ENCODE results near the gene MYL11. TPM values are rescaled to one million over a fixed set of nuclear protein-coding genes. Genes with fewer than 3 reads are reported as not detected.
"Not testable (repeated sequence)": the region's sequence is repeated elsewhere in the genome, so short reads cannot be mapped to it uniquely, and the experiment has no call there.

The MYL11 gene
- total RNA-seq, 1 donor from 2014 or later: not detected

DNA sequence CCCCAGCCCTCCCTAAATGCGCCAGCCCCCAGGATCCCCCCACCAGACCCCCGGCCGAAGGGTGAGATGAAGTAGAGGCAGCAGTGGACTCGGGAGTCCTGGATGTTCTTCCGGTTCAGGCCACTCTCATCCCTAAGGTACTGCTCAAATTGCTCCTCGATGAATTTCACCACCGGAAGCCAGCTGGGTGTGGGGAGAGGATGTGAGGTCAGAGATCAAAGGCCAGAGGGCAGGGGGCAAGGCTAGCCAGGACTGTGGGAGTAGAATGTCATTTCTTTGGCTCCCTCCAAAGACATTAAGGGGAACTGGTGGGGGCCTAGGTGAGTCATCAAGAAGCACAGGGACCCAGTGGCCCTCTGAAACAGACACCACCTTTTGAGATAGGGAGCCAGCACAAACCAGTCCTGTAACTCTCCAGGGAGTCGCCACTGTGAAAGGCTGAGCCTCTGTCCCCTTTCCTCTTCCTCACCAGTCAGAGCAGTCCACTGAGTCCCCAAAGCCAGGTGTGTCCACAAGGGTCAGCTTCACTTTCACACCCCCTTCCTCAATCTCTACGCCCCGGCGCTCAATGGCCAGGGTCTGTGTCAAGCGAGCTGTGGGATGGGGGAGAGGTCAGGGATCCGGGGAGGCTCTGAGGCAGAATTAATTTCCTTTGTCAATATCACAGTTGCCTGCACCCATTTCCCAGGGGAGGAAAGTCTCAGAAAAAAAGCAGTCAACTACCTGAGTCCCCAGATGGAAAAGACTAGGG lies 6.9 kb downstream of the MYL11 start:
- intact Hi-C loops (cut with DNase I): no loop called here
- DNase-seq (ENCODE audit: low spot score) (no peak), ATAC-seq (no peak)

DNA sequence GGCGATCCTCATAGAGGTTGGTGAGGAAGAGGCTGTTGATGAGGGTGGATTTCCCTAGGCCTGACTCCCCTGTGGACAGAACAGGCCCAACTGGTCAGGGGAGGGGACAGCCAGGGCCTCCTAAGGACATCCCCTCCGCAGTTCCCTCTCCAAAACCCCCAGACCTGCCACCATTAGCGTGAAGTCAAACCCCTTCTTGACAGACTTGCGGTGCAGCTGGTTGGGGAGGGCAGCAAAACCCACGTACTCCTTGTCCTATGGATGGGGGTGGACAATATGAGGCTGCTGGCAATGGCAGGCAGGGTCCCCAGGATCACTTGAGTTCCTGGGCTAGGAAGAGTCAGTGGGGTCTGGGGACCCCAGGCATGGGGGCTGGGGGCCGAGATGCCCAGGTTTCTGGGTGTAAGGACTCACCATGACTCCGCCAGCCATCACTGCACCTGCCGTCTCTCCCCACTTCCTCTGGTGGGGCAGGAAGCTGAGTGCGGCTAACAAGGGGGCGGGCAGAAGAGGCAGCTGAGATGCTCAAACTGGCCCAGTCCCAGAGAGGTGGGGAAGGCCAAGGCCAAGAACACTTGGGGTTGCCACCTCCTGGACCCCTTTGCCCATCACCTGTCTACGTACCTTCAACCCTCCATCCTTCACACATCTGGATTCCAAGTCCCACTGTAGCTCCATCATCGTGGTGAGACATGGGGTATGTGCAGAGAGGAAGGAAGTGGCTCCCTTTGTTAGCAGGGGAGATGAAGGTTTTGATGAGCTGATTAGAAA lies 7.7 kb downstream of the MYL11 start, which contains the start of gene SEPTIN1:
Gene SEPTIN1, minus strand, starts transcription at position 451 of the 771 bp plus-strand sequence. Its CDS starts 19 bp downstream, at position 432.
- intact Hi-C loops (cut with DNase I): no loop called here
- no peak for DNase-seq (ENCODE audit: low spot score)
- ATAC-seq: no peak

DNA sequence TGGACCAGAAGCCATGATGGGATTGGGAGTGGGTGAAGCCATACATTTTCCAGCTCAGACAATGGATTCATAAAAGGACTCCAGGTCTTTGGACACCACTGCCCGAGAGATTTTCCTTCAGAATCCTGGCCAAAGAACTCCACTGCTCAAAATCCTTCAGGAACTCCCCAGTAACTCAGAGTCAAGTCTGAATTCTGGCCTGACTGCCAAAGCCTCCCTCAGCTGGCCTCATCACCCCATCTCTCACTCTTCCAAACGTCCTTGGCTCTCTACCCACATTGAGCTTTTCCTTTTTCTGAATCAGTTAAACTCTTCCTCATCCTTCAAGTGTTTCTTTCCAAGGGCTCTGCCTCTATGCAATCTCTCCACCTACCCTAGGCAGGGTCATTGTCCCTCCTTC lies 8.9 kb downstream of the MYL11 start:
- DNase-seq (ENCODE audit: low spot score) (no peak), ATAC-seq (no peak)
- intact Hi-C loops (cut with DNase I): no loop called here

DNA sequence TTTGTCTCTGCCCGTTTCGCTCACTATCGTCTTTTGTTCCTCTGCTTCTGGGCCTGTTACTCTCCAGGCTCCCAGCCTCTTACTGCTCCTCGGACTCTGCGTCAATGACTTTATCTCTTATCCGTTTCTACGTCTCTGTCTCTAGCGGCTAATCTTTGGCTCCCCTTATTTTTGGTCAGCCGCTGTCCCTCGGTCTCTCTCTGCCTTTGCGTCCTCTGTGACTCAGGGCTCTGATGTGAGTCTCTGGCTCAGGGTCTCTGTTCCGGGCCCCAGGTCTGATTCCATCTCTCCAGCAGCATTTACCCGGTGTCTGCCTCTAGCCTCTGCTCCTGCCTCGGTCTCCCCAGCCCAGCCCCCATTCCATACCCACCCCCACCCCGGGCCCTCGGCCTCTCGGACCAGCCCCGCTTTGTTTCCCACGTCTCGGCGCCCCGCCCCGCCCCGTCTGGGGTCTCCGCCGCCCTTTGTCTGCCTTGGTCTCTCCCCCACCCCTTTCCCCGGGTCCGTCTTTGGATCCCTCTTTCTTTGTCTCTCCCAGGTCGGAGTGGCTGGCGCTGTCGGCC lies 20.1 kb downstream of the MYL11 start:
- ATAC-seq (peak; percentile 19), DNase-seq (ENCODE audit: low spot score) (no peak)
- intact Hi-C loops (cut with DNase I): no loop called here

DNA sequence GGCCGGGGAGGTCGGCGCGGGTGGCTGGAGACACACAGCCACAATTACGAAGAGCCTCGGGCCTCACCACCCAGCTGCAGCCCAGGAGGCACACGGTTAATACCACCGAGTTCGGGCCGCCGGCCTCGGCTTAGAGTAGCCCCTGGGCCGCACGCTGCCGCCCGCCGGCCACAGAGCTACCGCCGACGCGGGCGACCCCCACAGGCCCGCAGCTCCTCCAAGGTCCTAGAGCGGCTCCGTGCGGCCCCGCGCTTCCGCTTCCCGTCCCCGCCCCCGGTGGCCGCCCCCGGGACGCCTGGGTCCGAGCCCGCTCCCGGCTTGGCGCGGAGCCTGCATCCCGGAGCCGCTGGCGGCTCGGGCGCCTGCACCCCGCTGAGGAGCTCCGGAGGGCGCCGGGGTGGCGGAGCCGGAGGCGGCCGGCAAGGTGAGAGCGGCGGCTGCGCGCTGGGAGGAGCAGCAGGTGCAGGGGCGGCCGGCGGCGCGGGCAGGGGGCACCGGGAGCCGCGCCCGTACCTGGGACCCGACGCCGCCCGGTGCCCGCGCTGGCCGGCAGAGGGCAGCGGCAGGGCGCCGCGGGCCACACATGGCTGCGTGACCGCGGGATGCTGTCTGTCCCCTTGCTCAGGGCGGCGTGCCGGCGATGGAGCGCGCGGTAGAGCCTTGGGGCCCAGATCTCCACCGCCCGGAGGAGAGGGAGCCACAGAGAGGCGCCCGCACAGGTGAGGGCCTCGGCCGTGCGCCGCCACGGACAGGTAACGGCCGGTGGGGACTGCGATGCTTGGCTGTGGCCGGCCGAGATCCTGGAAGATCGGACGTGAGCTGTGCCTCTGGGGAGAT lies 20.8 kb downstream of the MYL11 start, which contains the start of gene ZNF48:
Gene ZNF48, plus strand, starts transcription at position 266 of the 837 bp plus-strand sequence. Its CDS starts 375 bp downstream, at position 641.
- peak; percentile 97 for ATAC-seq
- intact Hi-C loops (cut with DNase I): no loop called here

DNA sequence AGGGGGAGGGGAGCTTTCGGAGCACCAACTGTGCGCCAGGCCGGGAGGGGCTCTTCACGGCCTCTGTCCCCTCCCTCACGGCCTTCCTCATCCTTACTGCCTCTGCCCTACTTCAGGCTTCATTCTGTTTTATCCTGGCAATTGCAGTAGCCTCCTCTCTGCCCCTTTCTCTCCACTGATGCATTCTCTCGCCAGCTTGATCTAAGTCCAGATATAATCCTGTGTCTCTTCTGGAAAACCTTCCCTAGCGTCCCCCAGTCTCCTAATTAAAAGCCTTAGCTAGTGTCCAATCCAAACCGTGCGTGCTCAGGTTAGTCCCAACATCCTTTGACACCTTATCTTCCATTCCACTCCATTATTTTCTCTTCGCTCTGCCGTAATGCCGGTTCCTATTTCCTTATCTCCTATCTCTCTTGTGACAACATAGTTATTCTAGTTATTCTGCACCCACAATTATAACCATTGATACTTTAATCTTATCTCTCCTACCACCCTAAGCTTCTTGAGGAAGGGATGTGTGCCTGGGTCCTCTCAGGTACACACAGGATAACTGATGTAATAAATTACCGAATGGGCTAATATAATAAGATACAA lies 21.5 kb downstream of the MYL11 start:
- DNase-seq (ENCODE audit: low spot score) (no peak), ATAC-seq (no peak)
- intact Hi-C loops (cut with DNase I): no loop called here

More for the DNA sequence above, 20.8 kb downstream of the MYL11 start, which contains the start of gene ZNF48:
- peak; percentile 90 for DNase-seq (ENCODE audit: low spot score)

DNA sequence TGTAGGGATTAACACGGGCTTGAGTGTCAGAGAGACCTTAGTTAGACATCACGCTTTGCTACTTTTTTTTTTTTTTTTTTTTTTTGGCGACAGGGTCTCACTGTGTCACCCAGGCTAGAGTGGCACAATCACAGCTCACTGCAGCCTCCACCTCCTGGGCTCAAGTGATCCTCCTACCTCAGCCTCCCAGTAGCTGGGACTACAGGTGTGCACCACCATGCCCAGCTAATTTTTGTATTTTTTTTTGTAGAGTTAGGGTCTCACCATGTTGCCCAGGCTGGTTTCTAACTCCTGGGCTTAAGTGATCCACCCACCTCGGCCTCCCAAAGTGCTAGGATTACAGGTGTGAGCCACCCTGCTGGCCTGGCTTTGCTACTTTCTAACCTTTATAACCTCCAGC lies 22.0 kb downstream of the MYL11 start:
- intact Hi-C loops (cut with DNase I); DNase-seq (ENCODE audit: low spot score): not testable (repeated sequence)

DNA sequence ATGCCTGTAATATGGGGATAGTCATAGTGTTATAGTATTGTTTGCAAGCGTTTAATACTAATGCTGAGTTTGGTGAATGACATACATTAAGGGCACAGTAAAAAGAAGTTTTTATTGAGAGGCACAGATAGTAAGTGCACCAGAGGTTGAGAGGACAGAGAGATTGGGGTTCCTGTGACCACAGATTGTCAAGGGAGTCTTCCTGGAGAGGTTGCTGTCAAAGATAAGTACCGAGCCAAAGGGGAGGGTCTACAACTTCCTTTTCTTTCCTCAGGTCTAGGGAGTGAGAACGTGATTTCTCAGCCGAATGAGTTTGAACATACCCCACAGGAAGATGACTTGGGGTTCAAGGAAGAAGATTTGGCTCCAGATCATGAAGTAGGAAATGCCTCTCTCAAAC lies 22.5 kb downstream of the MYL11 start:
- intact Hi-C loops (cut with DNase I): no loop called here
- no peak for ATAC-seq
- DNase-seq (ENCODE audit: low spot score): no peak

More for the DNA sequence above, 22.0 kb downstream of the MYL11 start:
- ATAC-seq: not testable (repeated sequence)

DNA sequence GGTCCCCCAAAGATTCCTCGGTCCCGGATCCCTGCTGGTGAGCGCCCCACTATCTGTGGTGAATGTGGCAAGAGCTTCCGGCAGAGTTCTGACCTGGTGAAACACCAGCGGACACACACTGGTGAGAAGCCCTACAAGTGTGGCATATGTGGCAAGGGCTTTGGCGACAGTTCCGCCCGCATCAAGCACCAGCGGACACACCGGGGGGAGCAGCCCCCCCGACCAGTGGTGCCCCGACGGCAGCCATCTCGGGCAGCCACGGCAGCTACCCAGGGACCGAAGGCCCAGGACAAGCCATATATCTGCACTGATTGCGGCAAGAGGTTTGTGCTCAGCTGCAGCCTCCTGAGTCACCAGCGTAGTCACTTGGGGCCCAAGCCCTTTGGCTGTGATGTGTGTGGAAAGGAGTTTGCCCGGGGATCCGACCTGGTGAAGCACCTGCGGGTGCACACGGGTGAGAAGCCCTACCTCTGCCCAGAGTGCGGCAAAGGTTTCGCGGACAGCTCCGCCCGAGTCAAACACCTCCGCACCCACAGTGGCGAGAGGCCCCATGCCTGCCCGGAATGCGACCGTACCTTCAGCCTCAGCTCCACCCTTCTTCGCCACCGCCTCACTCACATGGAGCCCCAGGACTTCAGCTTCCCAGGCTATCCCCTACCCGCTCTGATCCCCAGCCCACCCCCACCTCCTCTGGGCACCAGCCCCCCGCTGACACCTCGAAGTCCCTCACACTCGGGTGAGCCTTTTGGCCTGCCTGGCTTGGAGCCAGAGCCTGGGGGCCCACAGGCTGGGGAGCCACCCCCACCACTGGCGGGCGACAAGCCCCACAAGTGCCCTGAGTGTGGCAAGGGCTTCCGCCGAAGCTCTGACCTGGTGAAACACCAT lies 23.4 kb downstream of the MYL11 start:
- DNase-seq (ENCODE audit: low spot score): no peak
- intact Hi-C loops (cut with DNase I): no loop called here
- no peak for ATAC-seq

DNA sequence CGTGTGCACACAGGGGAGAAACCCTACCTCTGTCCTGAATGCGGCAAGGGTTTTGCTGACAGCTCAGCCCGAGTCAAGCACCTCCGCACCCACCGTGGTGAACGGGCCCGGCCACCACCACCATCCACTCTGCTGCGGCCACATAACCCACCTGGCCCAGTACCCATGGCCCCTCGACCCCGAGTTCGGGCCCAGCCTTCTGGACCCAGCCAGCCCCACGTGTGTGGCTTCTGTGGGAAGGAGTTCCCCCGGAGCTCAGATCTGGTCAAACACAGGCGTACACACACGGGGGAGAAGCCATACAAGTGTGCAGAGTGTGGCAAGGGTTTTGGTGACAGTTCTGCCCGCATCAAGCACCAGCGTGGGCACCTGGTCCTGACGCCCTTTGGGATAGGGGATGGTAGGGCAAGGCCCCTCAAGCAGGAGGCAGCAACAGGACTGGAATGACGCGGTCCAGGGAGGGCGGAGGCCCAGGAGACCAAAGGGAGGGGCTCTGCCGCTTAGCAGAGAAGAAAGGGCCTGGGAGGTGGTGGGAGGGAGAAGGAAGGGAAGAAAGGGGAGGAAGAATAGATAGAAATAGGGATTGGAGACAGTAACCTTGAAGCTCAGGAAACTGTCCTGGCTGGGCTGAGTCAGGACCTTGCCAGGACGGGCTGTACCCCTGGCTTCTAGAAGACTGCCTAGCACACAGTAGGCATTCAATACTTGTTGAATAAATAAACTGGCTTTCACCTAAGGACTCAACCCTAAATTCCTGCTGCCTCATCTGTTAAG lies 24.2 kb downstream of the MYL11 start:
- intact Hi-C loops (cut with DNase I): no loop called here
- no peak for ATAC-seq
- DNase-seq (ENCODE audit: low spot score): no peak

DNA sequence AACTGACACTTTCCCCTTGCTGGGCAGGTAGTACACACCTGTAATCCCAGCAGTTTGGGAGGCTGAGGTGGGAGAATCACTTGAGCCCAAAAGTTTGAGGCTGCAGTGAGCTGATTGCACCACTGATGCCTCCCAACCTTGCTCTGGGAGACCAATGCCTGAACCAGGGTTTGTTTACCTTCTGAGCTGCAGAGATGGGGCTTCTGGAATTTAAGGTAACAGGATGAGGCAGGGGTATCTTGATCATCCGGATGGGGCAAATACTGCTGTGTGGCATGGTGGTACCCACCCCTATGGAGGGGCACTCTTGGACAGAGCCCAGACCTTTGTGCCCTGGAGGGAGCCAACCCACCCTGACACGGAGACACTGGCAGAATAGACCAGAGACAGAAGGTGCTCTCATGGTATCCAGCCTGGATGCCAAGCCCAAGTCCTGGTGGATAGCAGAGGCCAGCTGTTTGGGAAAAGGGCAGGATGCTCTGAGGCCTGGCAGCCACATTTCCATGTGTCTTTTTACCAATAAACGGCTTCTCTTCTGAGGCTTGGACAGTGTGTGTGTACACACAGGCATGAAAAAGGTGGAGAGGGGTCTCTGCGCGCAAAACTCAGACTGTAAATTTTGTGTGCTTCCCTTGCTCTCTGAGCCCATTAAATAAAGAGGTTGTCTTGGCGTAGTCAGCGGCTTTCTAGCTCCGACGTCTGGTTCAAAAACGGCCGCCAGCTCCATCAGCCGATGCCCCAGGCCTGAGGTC lies 25.0 kb downstream of the MYL11 start:
- DNase-seq (ENCODE audit: low spot score) (no peak), ATAC-seq (no peak)
- intact Hi-C loops (cut with DNase I): loop anchor here (10.0 kb wide), 1 partner anchor 305 kb away; the partner anchor contains the start of genes TBX6 and YPEL3

DNA sequence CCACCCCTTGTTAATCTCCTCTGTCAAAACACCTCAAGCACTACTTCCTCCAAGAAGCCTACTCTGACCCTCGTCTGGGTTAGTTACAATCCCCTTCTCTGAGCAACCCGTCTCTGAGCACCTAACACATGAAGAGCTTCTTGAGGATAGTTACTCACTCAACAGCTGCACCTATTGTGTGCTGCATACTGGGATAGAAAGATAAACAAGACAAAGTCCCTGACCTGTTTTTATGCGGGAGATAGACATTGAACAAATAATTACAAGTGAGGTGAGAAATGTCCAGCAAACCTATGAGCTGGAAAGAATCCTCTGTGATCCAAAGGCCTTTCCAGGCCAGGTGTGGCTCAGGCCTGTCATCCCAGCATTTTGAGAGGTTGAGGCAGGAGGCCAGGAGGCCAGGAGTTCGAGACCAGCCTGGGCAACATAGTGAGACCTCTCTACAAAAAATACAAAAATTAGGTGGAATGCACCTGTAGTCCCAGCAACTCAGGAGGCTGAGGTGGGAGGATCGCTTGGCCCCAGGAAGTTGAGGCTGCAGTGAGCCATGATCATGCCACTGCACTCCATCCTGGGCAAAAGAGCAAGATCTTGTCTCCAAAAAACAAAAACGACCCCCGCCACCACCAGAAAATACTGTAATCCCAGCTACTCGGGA lies 27.3 kb downstream of the MYL11 start:
- DNase-seq (ENCODE audit: low spot score): no peak
- intact Hi-C loops (cut with DNase I): loop anchor here (10.0 kb wide), 1 partner anchor 307 kb away; the partner anchor contains the start of genes TBX6 and YPEL3
- no peak for ATAC-seq

DNA sequence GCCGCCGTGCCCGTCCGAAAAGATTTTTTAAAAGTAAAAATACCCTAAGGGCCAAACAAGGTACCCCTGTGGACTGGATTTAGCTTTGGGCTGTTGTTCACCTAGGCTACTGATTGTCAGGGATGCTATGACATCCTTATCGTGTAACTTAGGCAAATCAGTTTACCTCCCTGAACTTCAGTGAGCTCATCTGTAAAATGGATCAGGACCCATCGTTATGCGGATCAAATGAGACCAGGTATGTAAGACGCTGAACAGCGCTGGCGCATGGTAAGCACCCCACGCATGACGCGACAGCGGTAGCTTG lies 32.1 kb downstream of the MYL11 start:
- ATAC-seq: no peak
- no peak for DNase-seq (ENCODE audit: low spot score)
- intact Hi-C loops (cut with DNase I): loop anchor here (10.0 kb wide), 1 partner anchor 312 kb away; the partner anchor contains the start of genes TBX6 and YPEL3

DNA sequence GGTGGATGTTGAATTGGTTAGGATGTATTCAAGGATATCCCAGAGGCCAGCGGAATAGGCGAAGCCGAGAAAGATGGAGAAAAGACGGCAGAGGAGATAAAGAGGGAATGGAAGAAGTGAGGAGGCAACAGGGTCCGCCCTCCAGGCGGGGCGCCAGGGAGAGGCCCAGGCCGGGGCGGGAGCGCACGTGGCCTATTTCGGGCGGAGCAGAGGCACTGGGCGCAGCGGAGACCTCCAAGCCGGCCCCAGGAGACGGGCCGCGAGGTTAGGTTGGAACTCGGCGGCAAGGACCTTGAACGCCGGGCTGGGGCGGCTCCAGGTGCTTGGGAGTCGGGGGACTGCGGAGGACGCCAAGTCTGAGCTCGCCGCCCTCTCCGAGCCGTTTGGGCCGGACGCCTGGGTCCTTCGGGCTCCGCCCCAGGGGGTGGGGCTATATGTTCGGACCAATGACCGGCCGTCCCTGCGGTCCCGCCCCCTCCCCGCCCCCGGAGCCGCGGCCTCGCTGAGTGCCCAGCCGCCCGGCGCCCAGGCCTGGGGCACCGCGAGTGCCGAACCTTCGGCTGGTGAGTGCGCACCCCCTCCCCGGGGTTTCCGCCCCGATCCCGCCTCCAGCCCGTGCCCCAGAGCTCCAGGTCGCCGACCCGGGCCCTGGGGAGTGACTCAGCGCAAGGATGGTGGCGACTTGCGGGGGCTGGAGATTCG lies 32.7 kb downstream of the MYL11 start, which contains the start of gene ZNF771:
Gene ZNF771, plus strand, starts transcription at position 505 of the 702 bp plus-strand sequence. CDS start 448 bp downstream, outside the sequence.
- peak; percentile 97 for DNase-seq (ENCODE audit: low spot score)
- peak; percentile 97 for ATAC-seq
- intact Hi-C loops (cut with DNase I): loop anchor here (10.0 kb wide), 1 partner anchor 312 kb away; the partner anchor contains the start of genes TBX6 and YPEL3

All from sciatic nerve (tissue), 2 donors.